Natural killer cell (primary cell): Measurements from ENCODE around the gene ARHGAP20. TPM values are rescaled to one million over a fixed set of nuclear protein-coding genes. Genes with fewer than 3 reads are reported as not detected.

ENCODE experiments used
- ATAC-seq, 3 donors: fragments of 150-1000 bp in 2 of 3; fragments of 200-7000 bp in 1 of 3; cut with Tn5 transposase; 1 replicate in 1 of 3; 2 replicates in 2 of 3; pipeline ENCODE4 v1.10.0; 2021; ENCODE audit warnings: mild to moderate bottlenecking in 2 of 3, moderate library complexity in 2 of 3
- DNase-seq, 2 donors: peaks; one replicate each; pipeline versions ENCODE4 v3.0.0 to v3.0.0-alpha.2; 2013 to 2021; ENCODE audit warnings: mixed read lengths in 1 of 2
- H3K27ac ChIP-seq: one replicate; pipeline ENCODE4 v1.5.1; 2013; ENCODE audit warnings: mild to moderate bottlenecking, low read length
- H3K27me3 ChIP-seq: one replicate; pipeline ENCODE4 v1.6.1; 2013; ENCODE audit warnings: low read length; ENCODE audit not compliant: control insufficient read depth, insufficient read depth
- H3K36me3 ChIP-seq: one replicate; pipeline ENCODE4 v1.6.1; 2013; ENCODE audit warnings: low read length; ENCODE audit not compliant: control insufficient read depth, insufficient read depth
- H3K4me1 ChIP-seq: one replicate; pipeline ENCODE4 v1.6.1; 2013; ENCODE audit warnings: low read length; ENCODE audit not compliant: control insufficient read depth, insufficient read depth
- H3K4me3 ChIP-seq: one replicate; pipeline ENCODE4 v1.5.1; 2013; ENCODE audit warnings: low read length
- H3K9me3 ChIP-seq: one replicate; pipeline ENCODE4 v1.6.1; 2013; ENCODE audit warnings: low read length; ENCODE audit not compliant: control insufficient read depth, insufficient read depth
- H3K27ac Mint-ChIP-seq, 2 donors: one replicate each; pipeline ENCODE4 v1.8.0; 2022; ENCODE audit warnings: mild to moderate bottlenecking in 2 of 2, mixed read lengths in 2 of 2, moderate library complexity in 1 of 2
- H3K27me3 Mint-ChIP-seq, 2 donors: one replicate each; pipeline ENCODE4 v1.8.0; 2022; ENCODE audit warnings: low read depth in 2 of 2, mixed read lengths in 2 of 2
- H3K36me3 Mint-ChIP-seq: one replicate; pipeline ENCODE4 v1.8.0; 2022; ENCODE audit warnings: mixed read lengths
- H3K4me1 Mint-ChIP-seq, 2 donors: one replicate each; pipeline ENCODE4 v1.8.0; 2022; ENCODE audit warnings: mixed read lengths in 2 of 2
- H3K4me3 Mint-ChIP-seq: one replicate; pipeline ENCODE4 v1.8.0; 2022; ENCODE audit warnings: mild to moderate bottlenecking, moderate library complexity, mixed read lengths
- H3K9me3 Mint-ChIP-seq, 2 donors: one replicate each; pipeline ENCODE4 v1.8.0; 2022; ENCODE audit warnings: mixed read lengths in 2 of 2
- WGBS: methylation state at CpG from one replicate; pipeline ENCODE4 v1.1.7; 2013; ENCODE audit warnings: missing lambda C conversion rate; ENCODE audit not compliant: insufficient coverage; 5-methylcytosine and 5-hydroxymethylcytosine counted together
- intact Hi-C: fragments of 100-400 bp; cut with micrococcal nuclease; formaldehyde crosslinking; loops from one replicate; pipeline ENCODE4 v1.14.2; 2022
- total RNA-seq, 4 donors: library from RNA; stranded (reverse); fragments of 120-200 nt in 1 of 4; gene quantifications; one replicate each; pipeline versions ENCODE4 v1.2.3 to v1.2.4, GENCODE V29; 2013 to 2022
- TF ChIP-seq, protein P1 (sequence below): fragments of 200-600 bp; IDR thresholded peaks from one replicate; pipeline ENCODE4 v1.8.0; 2022; ENCODE audit warnings: antibody characterized with exemption

ARHGAP20 gene
- total RNA-seq, 3 donors from 2014 or later (not counting 1 experiment from before 2014, with no cell fraction given): not detected

GRCh38 chr11:110730773-110731172 lies 18.5 kb upstream of the ARHGAP20 start:
- Mint-ChIP-seq H3K36me3 (no peaks in the 10 kb centered on the region), H3K4me1 (no peaks in the 10 kb centered on the region), H3K9me3 (peaks cover 8 to 13% of the 10 kb centered on the region in 2 donors), H3K4me3 (no peak overlapping the region), H3K27me3 (peaks cover 2 to 18% of the 10 kb centered on the region in 2 donors), H3K27ac (no peak overlapping the region)
- no peaks in the 10 kb centered on the region for H3K4me1 ChIP-seq
- H3K9me3 ChIP-seq: no peaks in the 10 kb centered on the region
- intact Hi-C loops: no loop called here
- no peaks in the 10 kb centered on the region for H3K27me3 ChIP-seq
- H3K27ac ChIP-seq: no peak overlapping the region
- no peak for ATAC-seq
- TF ChIP-seq, protein P1, sequence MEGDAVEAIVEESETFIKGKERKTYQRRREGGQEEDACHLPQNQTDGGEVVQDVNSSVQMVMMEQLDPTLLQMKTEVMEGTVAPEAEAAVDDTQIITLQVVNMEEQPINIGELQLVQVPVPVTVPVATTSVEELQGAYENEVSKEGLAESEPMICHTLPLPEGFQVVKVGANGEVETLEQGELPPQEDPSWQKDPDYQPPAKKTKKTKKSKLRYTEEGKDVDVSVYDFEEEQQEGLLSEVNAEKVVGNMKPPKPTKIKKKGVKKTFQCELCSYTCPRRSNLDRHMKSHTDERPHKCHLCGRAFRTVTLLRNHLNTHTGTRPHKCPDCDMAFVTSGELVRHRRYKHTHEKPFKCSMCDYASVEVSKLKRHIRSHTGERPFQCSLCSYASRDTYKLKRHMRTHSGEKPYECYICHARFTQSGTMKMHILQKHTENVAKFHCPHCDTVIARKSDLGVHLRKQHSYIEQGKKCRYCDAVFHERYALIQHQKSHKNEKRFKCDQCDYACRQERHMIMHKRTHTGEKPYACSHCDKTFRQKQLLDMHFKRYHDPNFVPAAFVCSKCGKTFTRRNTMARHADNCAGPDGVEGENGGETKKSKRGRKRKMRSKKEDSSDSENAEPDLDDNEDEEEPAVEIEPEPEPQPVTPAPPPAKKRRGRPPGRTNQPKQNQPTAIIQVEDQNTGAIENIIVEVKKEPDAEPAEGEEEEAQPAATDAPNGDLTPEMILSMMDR: no peak
- no peak overlapping the region for H3K4me3 ChIP-seq
- WGBS: no CpG with 5 or more reads among the region's 1 CpG
- H3K36me3 ChIP-seq: no peaks in the 10 kb centered on the region
- DNase-seq: no peak

DNA sequence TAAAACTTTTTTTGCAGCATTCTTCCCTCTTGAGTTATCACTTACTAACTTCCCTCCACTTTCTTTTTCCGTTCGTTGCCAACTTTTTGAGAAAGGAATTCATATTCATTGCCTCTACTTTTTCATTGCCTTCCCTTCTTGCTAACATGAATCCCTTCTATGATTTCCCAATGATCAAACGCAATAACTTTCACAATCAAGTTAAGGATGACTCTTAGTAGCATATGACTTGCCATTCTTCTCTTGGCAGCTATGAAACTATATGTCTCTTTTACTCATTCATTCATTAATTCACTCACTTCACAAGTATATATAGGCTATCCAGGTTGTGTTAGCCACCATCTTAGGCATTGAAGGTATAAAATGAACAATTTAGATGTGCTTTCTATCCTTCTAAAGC lies 16.6 kb upstream of the ARHGAP20 start:
- no peak overlapping the region for H3K27ac Mint-ChIP-seq
- Histone ChIP-seq H3K4me1 (no peaks in the 10 kb centered on the region), H3K27me3 (no peaks in the 10 kb centered on the region), H3K27ac (no peak overlapping the region), H3K36me3 (no peaks in the 10 kb centered on the region), H3K4me3 (no peak overlapping the region), H3K9me3 (no peaks in the 10 kb centered on the region)
- ATAC-seq: no peak
- no peaks in the 10 kb centered on the region for H3K36me3 Mint-ChIP-seq
- peaks cover 8 to 18% of the 10 kb centered on the region in 2 donors for H3K9me3 Mint-ChIP-seq
- peaks cover 2 to 7% of the 10 kb centered on the region in 2 donors for H3K27me3 Mint-ChIP-seq
- DNase-seq: no peak
- TF ChIP-seq, protein P1: no peak
- intact Hi-C loops: no loop called here
- no peaks in the 10 kb centered on the region for H3K4me1 Mint-ChIP-seq
- no peak overlapping the region for H3K4me3 Mint-ChIP-seq
- 95% methylated on average over 3 of the region's 3 CpGs for WGBS

DNA sequence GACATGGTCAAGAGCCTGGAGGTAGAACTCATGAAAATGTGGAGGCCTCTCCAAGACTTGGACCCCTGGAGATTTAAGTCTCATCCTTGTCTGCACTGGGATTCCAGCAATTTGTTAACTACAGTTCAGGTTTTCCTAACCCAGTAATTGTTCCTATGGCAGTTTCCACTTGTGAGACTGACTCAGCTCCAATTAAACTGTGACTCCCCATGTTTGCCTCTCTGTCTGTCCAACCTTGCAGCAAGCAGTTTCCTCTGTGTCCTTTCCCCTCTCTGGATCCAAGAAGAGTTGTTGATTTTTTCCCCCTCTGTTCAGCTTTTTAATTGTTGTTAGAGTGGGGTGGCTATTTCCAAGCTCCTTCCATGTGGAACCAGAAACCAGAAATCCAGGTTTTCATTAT lies 16.2 kb upstream of the ARHGAP20 start:
- no peaks in the 10 kb centered on the region for H3K36me3 ChIP-seq
- H3K9me3 Mint-ChIP-seq: peaks cover 8 to 18% of the 10 kb centered on the region in 2 donors
- H3K9me3 ChIP-seq: no peaks in the 10 kb centered on the region
- no peak overlapping the region for H3K27ac ChIP-seq
- H3K4me1 Mint-ChIP-seq: no peaks in the 10 kb centered on the region
- DNase-seq: no peak
- no peak overlapping the region for H3K4me3 ChIP-seq
- intact Hi-C loops: no loop called here
- no peak overlapping the region for H3K27ac Mint-ChIP-seq
- H3K4me3 Mint-ChIP-seq: no peak overlapping the region
- peaks cover 2 to 7% of the 10 kb centered on the region in 2 donors for H3K27me3 Mint-ChIP-seq
- H3K36me3 Mint-ChIP-seq: no peaks in the 10 kb centered on the region
- ATAC-seq: no peak
- H3K4me1 ChIP-seq: no peaks in the 10 kb centered on the region
- no peaks in the 10 kb centered on the region for H3K27me3 ChIP-seq
- TF ChIP-seq, protein P1: no peak

- WGBS: 100% methylated on average over 2 of the region's 2 CpGs
- no peak overlapping the region for H3K27ac ChIP-seq
- Mint-ChIP-seq H3K4me3 (no peak overlapping the region), H3K4me1 (no peaks in the 10 kb centered on the region), H3K27me3 (peaks cover 0 to 7% of the 10 kb centered on the region in 2 donors), H3K36me3 (no peaks in the 10 kb centered on the region), H3K9me3 (peaks cover 8 to 16% of the 10 kb centered on the region in 2 donors), H3K27ac (no peak overlapping the region)
- DNase-seq (no peak), ATAC-seq (no peak)
- no peak overlapping the region for H3K4me3 ChIP-seq
- no peaks in the 10 kb centered on the region for H3K27me3 ChIP-seq
- H3K4me1 ChIP-seq: no peaks in the 10 kb centered on the region
- TF ChIP-seq, protein P1: no peak
- H3K36me3 ChIP-seq: no peaks in the 10 kb centered on the region
- intact Hi-C loops: no loop called here
- no peaks in the 10 kb centered on the region for H3K9me3 ChIP-seq
These were observed 12.1 kb upstream of the ARHGAP20 start for GRCh38 chr11:110724358-110724757.
